GM23248 (cell line): ENCODE data around the gene FLOT2.

ENCODE experiments used
- EZH2 ChIP-seq: fragments of 200-600 bp; sonication (generic); IDR thresholded peaks from 2 replicates; pipeline ENCODE4 v1.6.1; 2018; ENCODE audit warnings: antibody characterized with exemption, mild to moderate bottlenecking; ENCODE audit not compliant: insufficient read depth, poor library complexity, severe bottlenecking
- EZH2phosphoT487 ChIP-seq: fragments of 200-600 bp; sonication (generic); IDR thresholded peaks from 2 replicates; pipeline ENCODE4 v1.6.1; 2018; ENCODE audit warnings: antibody characterized with exemption, moderate library complexity, mild to moderate bottlenecking, low read depth; ENCODE audit not compliant: insufficient read depth

- TF ChIP-seq EZH2 (no peak), EZH2phosphoT487 (no peak)
Measured at GRCh38 chr17:28912938-28913333, 15.4 kb upstream of the FLOT2 start.
